Transverse colon (tissue), 3 donors: ENCODE data around the gene B3GAT2.

ENCODE experiments used
- POLR2A ChIP-seq: fragments of 450-650 bp; IDR thresholded peaks from one replicate; pipeline ENCODE4 v1.6.1; 2016; ENCODE audit warnings: antibody characterized with exemption, mild to moderate bottlenecking, moderate library complexity
- TF ChIP-seq, protein P1 (sequence below), 5 experiments: fragments of 200-600 bp in 3 of 5; fragments of 450-650 bp in 2 of 5; sonication (generic) in 3 of 5; IDR thresholded peaks; 1 replicate in 2 of 5; 2 replicates in 3 of 5; pipeline ENCODE4 v1.5.1; 2016 to 2017; ENCODE audit warnings: antibody characterized with exemption in 5 of 5, inconsistent platforms in 3 of 5, mild to moderate bottlenecking in 2 of 5, moderate library complexity in 1 of 5

- TF ChIP-seq, protein P1, sequence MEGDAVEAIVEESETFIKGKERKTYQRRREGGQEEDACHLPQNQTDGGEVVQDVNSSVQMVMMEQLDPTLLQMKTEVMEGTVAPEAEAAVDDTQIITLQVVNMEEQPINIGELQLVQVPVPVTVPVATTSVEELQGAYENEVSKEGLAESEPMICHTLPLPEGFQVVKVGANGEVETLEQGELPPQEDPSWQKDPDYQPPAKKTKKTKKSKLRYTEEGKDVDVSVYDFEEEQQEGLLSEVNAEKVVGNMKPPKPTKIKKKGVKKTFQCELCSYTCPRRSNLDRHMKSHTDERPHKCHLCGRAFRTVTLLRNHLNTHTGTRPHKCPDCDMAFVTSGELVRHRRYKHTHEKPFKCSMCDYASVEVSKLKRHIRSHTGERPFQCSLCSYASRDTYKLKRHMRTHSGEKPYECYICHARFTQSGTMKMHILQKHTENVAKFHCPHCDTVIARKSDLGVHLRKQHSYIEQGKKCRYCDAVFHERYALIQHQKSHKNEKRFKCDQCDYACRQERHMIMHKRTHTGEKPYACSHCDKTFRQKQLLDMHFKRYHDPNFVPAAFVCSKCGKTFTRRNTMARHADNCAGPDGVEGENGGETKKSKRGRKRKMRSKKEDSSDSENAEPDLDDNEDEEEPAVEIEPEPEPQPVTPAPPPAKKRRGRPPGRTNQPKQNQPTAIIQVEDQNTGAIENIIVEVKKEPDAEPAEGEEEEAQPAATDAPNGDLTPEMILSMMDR (IDR thresholded peaks at IDR 0.05) = no peak
- no peak for TF ChIP-seq POLR2A
Observed at GRCh38 chr6:70886661-70887060, 70.2 kb downstream of the B3GAT2 start.
